Measurements from ENCODE around the gene PPP1R7. TPM values are rescaled to one million over a fixed set of nuclear protein-coding genes. Genes with fewer than 3 reads are reported as not detected.

PPP1R7 gene
- polyA plus RNA-seq, 1 donor from 2014 or later, result 59.3 TPM

GRCh38 chr2:241168366-241168765, 18.1 kb downstream of the PPP1R7 start:
- no peaks in the 10 kb centered on the region for H3K9me2 ChIP-seq (ENCODE audit: insufficient read depth, low read length)
- H3K9me3 ChIP-seq (ENCODE audit: low read length), result peaks cover 6% of the 10 kb centered on the region
- no peak overlapping the region for H3K9ac ChIP-seq (ENCODE audit: low read length)
- TF ChIP-seq TAF1 (IDR thresholded peaks at IDR 0.05; ENCODE audit: low read depth) (no peak), EP300 (conservative IDR thresholded peaks at IDR 0.05; ENCODE audit: poor library complexity, severe bottlenecking) (no peak), POLR2AphosphoS5 (IDR thresholded peaks at IDR 0.05) (no peak), EZH2 (IDR thresholded peaks at IDR 0.05; ENCODE audit: borderline replicate concordance, insufficient read depth, low read length, poor library complexity, severe bottlenecking) (no peak), MXI1 (conservative IDR thresholded peaks at IDR 0.05; ENCODE audit: poor library complexity, severe bottlenecking) (no peak), SMC3 (conservative IDR thresholded peaks at IDR 0.05; ENCODE audit: poor library complexity) (no peak), REST (IDR thresholded peaks at IDR 0.05; ENCODE audit: borderline replicate concordance) (no peak), RAD21 (conservative IDR thresholded peaks at IDR 0.05) (no peak)
- TF ChIP-seq, protein P1, sequence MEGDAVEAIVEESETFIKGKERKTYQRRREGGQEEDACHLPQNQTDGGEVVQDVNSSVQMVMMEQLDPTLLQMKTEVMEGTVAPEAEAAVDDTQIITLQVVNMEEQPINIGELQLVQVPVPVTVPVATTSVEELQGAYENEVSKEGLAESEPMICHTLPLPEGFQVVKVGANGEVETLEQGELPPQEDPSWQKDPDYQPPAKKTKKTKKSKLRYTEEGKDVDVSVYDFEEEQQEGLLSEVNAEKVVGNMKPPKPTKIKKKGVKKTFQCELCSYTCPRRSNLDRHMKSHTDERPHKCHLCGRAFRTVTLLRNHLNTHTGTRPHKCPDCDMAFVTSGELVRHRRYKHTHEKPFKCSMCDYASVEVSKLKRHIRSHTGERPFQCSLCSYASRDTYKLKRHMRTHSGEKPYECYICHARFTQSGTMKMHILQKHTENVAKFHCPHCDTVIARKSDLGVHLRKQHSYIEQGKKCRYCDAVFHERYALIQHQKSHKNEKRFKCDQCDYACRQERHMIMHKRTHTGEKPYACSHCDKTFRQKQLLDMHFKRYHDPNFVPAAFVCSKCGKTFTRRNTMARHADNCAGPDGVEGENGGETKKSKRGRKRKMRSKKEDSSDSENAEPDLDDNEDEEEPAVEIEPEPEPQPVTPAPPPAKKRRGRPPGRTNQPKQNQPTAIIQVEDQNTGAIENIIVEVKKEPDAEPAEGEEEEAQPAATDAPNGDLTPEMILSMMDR (IDR thresholded peaks at IDR 0.05; ENCODE audit: poor library complexity, severe bottlenecking), result no peak
- no peaks in the 10 kb centered on the region for H3K79me2 ChIP-seq (replicated peaks; ENCODE audit: insufficient read depth, low read length)
- no peak overlapping the region for H2AFZ ChIP-seq (ENCODE audit: low read depth, low read length)
- H3K27ac ChIP-seq (ENCODE audit: low read length), result no peak overlapping the region
- no peaks in the 10 kb centered on the region for H3F3A ChIP-seq (ENCODE audit: insufficient read depth, low read length, poor library complexity, severe bottlenecking)
- H3K4me2 ChIP-seq (ENCODE audit: low read length), result no peak overlapping the region
- H3K36me3 ChIP-seq (ENCODE audit: insufficient read depth, low read length), result peaks cover 24% of the 10 kb centered on the region
- no peaks in the 10 kb centered on the region for H4K20me1 ChIP-seq (ENCODE audit: insufficient read depth)
- no peak overlapping the region for H3K4me3 ChIP-seq (ENCODE audit: low read length)
- no peaks in the 10 kb centered on the region for H3K27me3 ChIP-seq (ENCODE audit: insufficient read depth, low read depth, low read length)

GRCh38 chr2:241173557-241173956, 23.3 kb downstream of the PPP1R7 start:
- Histone ChIP-seq H3K9ac (ENCODE audit: low read length) (no peak overlapping the region), H4K20me1 (ENCODE audit: insufficient read depth) (no peaks in the 10 kb centered on the region), H3K9me3 (ENCODE audit: low read length) (peaks cover 6% of the 10 kb centered on the region), H3K27ac (ENCODE audit: low read length) (no peak overlapping the region), H3F3A (ENCODE audit: insufficient read depth, low read length, poor library complexity, severe bottlenecking) (no peaks in the 10 kb centered on the region), H3K4me2 (ENCODE audit: low read length) (no peak overlapping the region), H3K27me3 (ENCODE audit: insufficient read depth, low read depth, low read length) (no peaks in the 10 kb centered on the region), H3K79me2 (replicated peaks; ENCODE audit: insufficient read depth, low read length) (no peaks in the 10 kb centered on the region), H3K4me3 (ENCODE audit: low read length) (no peak overlapping the region), H3K9me2 (ENCODE audit: insufficient read depth, low read length) (no peaks in the 10 kb centered on the region), H3K36me3 (ENCODE audit: insufficient read depth, low read length) (peaks cover 24% of the 10 kb centered on the region), H2AFZ (ENCODE audit: low read depth, low read length) (no peak overlapping the region)
- TF ChIP-seq, protein P1 (IDR thresholded peaks at IDR 0.05; ENCODE audit: poor library complexity, severe bottlenecking), result no peak
- TF ChIP-seq RAD21 (conservative IDR thresholded peaks at IDR 0.05) (no peak), EP300 (conservative IDR thresholded peaks at IDR 0.05; ENCODE audit: poor library complexity, severe bottlenecking) (no peak), POLR2AphosphoS5 (IDR thresholded peaks at IDR 0.05) (no peak), TAF1 (IDR thresholded peaks at IDR 0.05; ENCODE audit: low read depth) (no peak), REST (IDR thresholded peaks at IDR 0.05; ENCODE audit: borderline replicate concordance) (no peak), EZH2 (IDR thresholded peaks at IDR 0.05; ENCODE audit: borderline replicate concordance, insufficient read depth, low read length, poor library complexity, severe bottlenecking) (no peak), SMC3 (conservative IDR thresholded peaks at IDR 0.05; ENCODE audit: poor library complexity) (no peak), MXI1 (conservative IDR thresholded peaks at IDR 0.05; ENCODE audit: poor library complexity, severe bottlenecking) (no peak)

Measured in neural cell (in vitro differentiated cells).